Endodermal cell (in vitro differentiated cells): ENCODE results near the gene CNKSR2. TPM values are rescaled to one million over a fixed set of nuclear protein-coding genes. Genes with fewer than 3 reads are reported as not detected.

Source experiments
- DNase-seq: peaks from one replicate; pipeline ENCODE4 v3.0.0-alpha.2; 2017
- H3K27ac ChIP-seq: 2 replicates; pipeline ENCODE4 v1.5.1; 2013; ENCODE audit warnings: mild to moderate bottlenecking, low read depth, low read length, moderate library complexity
- H3K27me3 ChIP-seq: 2 replicates; pipeline ENCODE4 v1.6.1; 2013; ENCODE audit warnings: mild to moderate bottlenecking, low read length, moderate library complexity; ENCODE audit not compliant: insufficient read depth, control insufficient read depth, poor library complexity, severe bottlenecking
- H3K36me3 ChIP-seq: 2 replicates; pipeline ENCODE4 v1.7.0; 2013; ENCODE audit warnings: mild to moderate bottlenecking, low read length, moderate library complexity; ENCODE audit not compliant: control insufficient read depth, insufficient read depth
- H3K4me1 ChIP-seq: one replicate; pipeline ENCODE4 v1.7.0; 2013; ENCODE audit warnings: low read length; ENCODE audit not compliant: control insufficient read depth, insufficient read depth
- H3K4me3 ChIP-seq: 2 replicates; pipeline ENCODE4 v1.5.1; 2013; ENCODE audit warnings: mild to moderate bottlenecking, low read length, moderate library complexity
- H3K9ac ChIP-seq: 2 replicates; pipeline ENCODE4 v1.6.1; 2013; ENCODE audit warnings: mild to moderate bottlenecking, low read length, moderate library complexity; ENCODE audit not compliant: poor library complexity, severe bottlenecking; ENCODE audit errors: extremely low read depth
- H3K9me3 ChIP-seq: 2 replicates; pipeline ENCODE4 v1.6.1; 2013; ENCODE audit warnings: mild to moderate bottlenecking, low read length, moderate library complexity; ENCODE audit not compliant: control insufficient read depth
- H3K27ac Mint-ChIP-seq: 2 replicates; pipeline ENCODE4 v1.8.0; 2020; ENCODE audit warnings: mixed read lengths
- H3K27me3 Mint-ChIP-seq: 2 replicates; pipeline ENCODE4 v1.8.0; 2021; ENCODE audit warnings: mild to moderate bottlenecking, mixed read lengths; ENCODE audit not compliant: insufficient read depth
- H3K36me3 Mint-ChIP-seq: 2 replicates; pipeline ENCODE4 v1.8.0; 2020; ENCODE audit warnings: low read depth, mixed read lengths
- H3K4me1 Mint-ChIP-seq: 2 replicates; pipeline ENCODE4 v1.8.0; 2020; ENCODE audit warnings: mixed read lengths
- H3K4me3 Mint-ChIP-seq: 2 replicates; pipeline ENCODE4 v1.8.0; 2020; ENCODE audit warnings: mild to moderate bottlenecking, moderate library complexity, mixed read lengths
- H3K9me3 Mint-ChIP-seq: 2 replicates; pipeline ENCODE4 v1.8.0; 2020; ENCODE audit warnings: mild to moderate bottlenecking, mixed read lengths
- WGBS, 2 experiments: methylation state at CpG; one replicate each; pipeline versions ENCODE4 v1.1.5 to v1.1.7; 2013; ENCODE audit warnings: missing lambda C conversion rate in 2 of 2, mixed read lengths in 1 of 2; ENCODE audit not compliant: insufficient coverage in 1 of 2, insufficient read length in 1 of 2; 5-methylcytosine and 5-hydroxymethylcytosine counted together
- total RNA-seq, 2 donors: library from RNA; stranded (reverse); fragmentation: NEBNext Ultra II Directional in 1 of 2; extraction: Animal tissue kit (Norgen Biotek cat#: 25700) in 1 of 2; gene quantifications; 2 replicates in 1 of 2; 3 replicates in 1 of 2; pipeline ENCODE4 v1.2.1, GENCODE V29; 2021
- TF ChIP-seq, protein P1 (sequence below): fragments of 200-600 bp; sonication (generic); conservative IDR thresholded peaks from 2 replicates; pipeline ENCODE4 v1.5.0; 2021; ENCODE audit warnings: antibody characterized with exemption, mild to moderate bottlenecking

CNKSR2 gene
- total RNA-seq, 2 donors from 2014 or later, result 16.9 to 28.7 TPM

DNA sequence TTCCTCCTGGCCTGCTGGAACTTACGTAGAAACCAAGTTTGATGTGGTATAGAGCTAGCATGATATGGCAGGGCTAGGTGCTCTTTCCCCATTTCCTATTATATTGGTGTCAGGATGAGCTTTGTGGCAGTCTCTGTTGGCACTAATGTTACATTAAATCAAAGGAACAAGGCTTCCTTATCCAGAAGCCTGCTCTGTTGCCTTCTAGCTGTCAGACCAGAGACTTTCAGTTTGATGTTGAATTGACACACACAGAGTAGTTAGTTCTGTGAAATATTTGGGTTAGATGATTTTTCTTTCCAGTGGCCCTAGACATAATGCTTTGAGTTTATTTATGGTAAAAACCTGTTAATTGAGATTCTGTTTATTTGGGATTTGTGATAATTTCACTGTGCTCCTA lies 10.0 kb downstream of the CNKSR2 start:
- Mint-ChIP-seq H3K9me3 (no peaks in the 10 kb centered on the region), H3K27ac (no peak overlapping the region), H3K27me3 (no peaks in the 10 kb centered on the region), H3K4me3 (no peak overlapping the region), H3K36me3 (peaks cover 5% of the 10 kb centered on the region), H3K4me1 (no peaks in the 10 kb centered on the region)
- Histone ChIP-seq H3K9ac (no peak overlapping the region), H3K4me1 (no peaks in the 10 kb centered on the region), H3K27ac (no peak overlapping the region), H3K27me3 (no peaks in the 10 kb centered on the region), H3K9me3 (no peaks in the 10 kb centered on the region), H3K36me3 (no peaks in the 10 kb centered on the region), H3K4me3 (no peak overlapping the region)
- DNase-seq, result no peak
- TF ChIP-seq, protein P1, sequence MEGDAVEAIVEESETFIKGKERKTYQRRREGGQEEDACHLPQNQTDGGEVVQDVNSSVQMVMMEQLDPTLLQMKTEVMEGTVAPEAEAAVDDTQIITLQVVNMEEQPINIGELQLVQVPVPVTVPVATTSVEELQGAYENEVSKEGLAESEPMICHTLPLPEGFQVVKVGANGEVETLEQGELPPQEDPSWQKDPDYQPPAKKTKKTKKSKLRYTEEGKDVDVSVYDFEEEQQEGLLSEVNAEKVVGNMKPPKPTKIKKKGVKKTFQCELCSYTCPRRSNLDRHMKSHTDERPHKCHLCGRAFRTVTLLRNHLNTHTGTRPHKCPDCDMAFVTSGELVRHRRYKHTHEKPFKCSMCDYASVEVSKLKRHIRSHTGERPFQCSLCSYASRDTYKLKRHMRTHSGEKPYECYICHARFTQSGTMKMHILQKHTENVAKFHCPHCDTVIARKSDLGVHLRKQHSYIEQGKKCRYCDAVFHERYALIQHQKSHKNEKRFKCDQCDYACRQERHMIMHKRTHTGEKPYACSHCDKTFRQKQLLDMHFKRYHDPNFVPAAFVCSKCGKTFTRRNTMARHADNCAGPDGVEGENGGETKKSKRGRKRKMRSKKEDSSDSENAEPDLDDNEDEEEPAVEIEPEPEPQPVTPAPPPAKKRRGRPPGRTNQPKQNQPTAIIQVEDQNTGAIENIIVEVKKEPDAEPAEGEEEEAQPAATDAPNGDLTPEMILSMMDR, result no peak
- 83% methylated on average over 1 of the region's 1 CpG; no CpG with 5 or more reads in 1 of the 2 experiments for WGBS, 2 experiments

DNA sequence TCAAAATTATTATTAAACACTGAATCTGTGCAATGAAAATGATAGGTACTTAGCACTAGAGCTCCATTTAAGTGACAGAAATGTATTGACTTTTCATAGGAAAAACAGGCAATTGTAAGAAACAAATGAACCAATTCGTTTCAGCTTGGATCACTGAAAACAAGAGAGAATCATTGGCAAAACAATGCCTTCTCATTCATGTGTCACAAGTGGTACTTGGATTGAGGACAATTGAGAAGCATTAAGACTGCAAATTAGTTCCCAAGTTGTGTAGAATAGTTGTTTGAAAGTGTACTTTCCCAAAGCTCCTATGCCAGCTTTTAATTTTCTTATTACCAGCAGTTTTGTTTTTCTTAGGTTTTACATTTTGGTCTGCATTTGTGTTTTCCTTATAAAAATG lies 20.6 kb downstream of the CNKSR2 start:
- H3K4me3 Mint-ChIP-seq, result no peak overlapping the region
- no peak overlapping the region for H3K4me3 ChIP-seq
- H3K27me3 ChIP-seq, result no peaks in the 10 kb centered on the region
- H3K9me3 Mint-ChIP-seq, result peaks cover 26% of the 10 kb centered on the region
- TF ChIP-seq, protein P1, result no peak
- H3K9ac ChIP-seq, result no peak overlapping the region
- H3K9me3 ChIP-seq, result no peaks in the 10 kb centered on the region
- H3K27me3 Mint-ChIP-seq, result no peaks in the 10 kb centered on the region
- WGBS, 2 experiments, result 31 to 50% methylated on average over 1 of the region's 1 CpG
- H3K4me1 ChIP-seq, result no peaks in the 10 kb centered on the region
- H3K4me1 Mint-ChIP-seq, result no peaks in the 10 kb centered on the region
- H3K36me3 ChIP-seq, result no peaks in the 10 kb centered on the region
- DNase-seq, result no peak
- H3K27ac Mint-ChIP-seq, result no peak overlapping the region
- H3K36me3 Mint-ChIP-seq, result peaks cover 26% of the 10 kb centered on the region
- no peak overlapping the region for H3K27ac ChIP-seq

DNA sequence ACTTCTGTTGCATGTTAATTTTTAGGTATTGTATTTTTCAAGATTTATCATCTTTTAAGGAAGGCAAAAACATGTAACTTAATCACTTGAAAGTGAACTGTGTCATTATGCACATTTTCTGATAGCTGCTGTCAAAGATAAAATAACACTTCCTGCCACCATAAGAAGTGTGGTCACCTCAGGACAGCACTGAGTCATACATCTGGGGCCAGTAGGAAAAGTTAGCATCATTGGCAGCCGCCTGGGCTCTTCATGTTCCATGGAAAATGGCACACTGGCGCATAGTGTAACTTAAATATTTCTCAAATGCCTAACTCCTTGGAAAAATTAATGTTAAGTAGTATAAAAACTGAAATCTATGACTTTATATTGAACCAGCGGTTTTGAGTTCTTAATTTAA lies 24.2 kb downstream of the CNKSR2 start:
- no peak for DNase-seq
- 100% methylated on average over 1 of the region's 3 CpGs; no CpG with 5 or more reads in 1 of the 2 experiments for WGBS, 2 experiments
- H3K27me3 ChIP-seq, result no peaks in the 10 kb centered on the region
- H3K27me3 Mint-ChIP-seq, result no peaks in the 10 kb centered on the region
- H3K36me3 ChIP-seq, result no peaks in the 10 kb centered on the region
- H3K9me3 ChIP-seq, result no peaks in the 10 kb centered on the region
- H3K36me3 Mint-ChIP-seq, result no peaks in the 10 kb centered on the region
- TF ChIP-seq, protein P1, result no peak
- H3K4me1 Mint-ChIP-seq, result no peaks in the 10 kb centered on the region
- H3K27ac ChIP-seq, result no peak overlapping the region
- H3K4me3 ChIP-seq, result no peak overlapping the region
- no peak overlapping the region for H3K27ac Mint-ChIP-seq
- no peaks in the 10 kb centered on the region for H3K4me1 ChIP-seq
- no peaks in the 10 kb centered on the region for H3K9me3 Mint-ChIP-seq
- no peak overlapping the region for H3K9ac ChIP-seq
- no peak overlapping the region for H3K4me3 Mint-ChIP-seq
